Kidney capillary endothelial cell (primary cell): ENCODE measurements around the gene HPCA.

Source experiments
- DNase-seq: peaks from one replicate; pipeline ENCODE4 v3.0.0-alpha.2; 2018; ENCODE audit warnings: low spot score

HPCA gene

GRCh38 chr1:32890516-32891240 is 4.4 kb downstream of the HPCA start:
- DNase-seq: no peak

GRCh38 chr1:32891241-32891570 is 4.9 kb downstream of the HPCA start:
- no peak for DNase-seq

- DNase-seq: no peak
Observed at GRCh38 chr1:32891630-32892029, 5.3 kb downstream of the HPCA start.

- no peak for DNase-seq
Observed at GRCh38 chr1:32892368-32893197, 6.3 kb downstream of the HPCA start.

GRCh38 chr1:32893198-32894018 is 7.1 kb downstream of the HPCA start:
- DNase-seq: no peak

GRCh38 chr1:32894019-32894600 is 7.8 kb downstream of the HPCA start:
- no peak for DNase-seq

GRCh38 chr1:32894681-32895080 is 8.4 kb downstream of the HPCA start:
- no peak for DNase-seq

- DNase-seq: no peak
Observed at GRCh38 chr1:32895325-32896215, 9.3 kb downstream of the HPCA start.

GRCh38 chr1:32896451-32896850 is 10.2 kb downstream of the HPCA start:
- no peak for DNase-seq

- DNase-seq: no peak
Observed at GRCh38 chr1:32897082-32898049, 11.1 kb downstream of the HPCA start.

- DNase-seq: no peak
Observed at GRCh38 chr1:32898056-32898455, 11.8 kb downstream of the HPCA start.

GRCh38 chr1:32898958-32899357 is 12.7 kb downstream of the HPCA start:
- DNase-seq: no peak

GRCh38 chr1:32899586-32900296 is 13.4 kb downstream of the HPCA start:
- DNase-seq: no peak

- DNase-seq: no peak
Observed at GRCh38 chr1:32900371-32900955, 14.2 kb downstream of the HPCA start.

GRCh38 chr1:32900956-32901822 is 14.9 kb downstream of the HPCA start, which contains the start of gene TMEM54:
TMEM54 (minus strand) TSS chr1:32901389; CDS start chr1:32901238, 151 bp downstream.
- no peak for DNase-seq

- DNase-seq: no peak
Observed at GRCh38 chr1:32901823-32902534, 15.7 kb downstream of the HPCA start.

GRCh38 chr1:32902535-32902920 is 16.2 kb downstream of the HPCA start:
- DNase-seq: no peak
